Panc1 (cell line): Measurements from ENCODE around the gene AMN.

Experiments
- CTCF ChIP-seq: fragments of 450-650 bp; IDR thresholded peaks from 2 replicates; pipeline ENCODE4 v1.5.1; 2017; ENCODE audit warnings: mild to moderate bottlenecking
- POLR2AphosphoS5 ChIP-seq: IDR thresholded peaks from 2 replicates; pipeline ENCODE4 v1.6.1; 2012; ENCODE audit warnings: mild to moderate bottlenecking, low read depth, low read length, moderate library complexity
- REST ChIP-seq, 2 experiments: IDR thresholded peaks; 2 replicates each; pipeline ENCODE4 v1.6.1; 2011 to 2012; ENCODE audit warnings: low read depth in 2 of 2, control low read depth in 1 of 2, low read length in 1 of 2, mild to moderate bottlenecking in 1 of 2, moderate library complexity in 1 of 2; ENCODE audit not compliant: insufficient read depth in 1 of 2

GRCh38 chr14:102965282-102965681 is 42.8 kb downstream of the AMN start:
- TF ChIP-seq CTCF, result no peak
- TF ChIP-seq REST (IDR thresholded peaks at IDR 0.05; ENCODE audit: insufficient read depth in 1 of 2, low read depth in 2 of 2, low read length in 1 of 2), result no peak
- no peak for TF ChIP-seq POLR2AphosphoS5
